Heart right ventricle (tissue), 16 donors: ENCODE measurements around the gene SCIN. TPM values are rescaled to one million over a fixed set of nuclear protein-coding genes. Genes with fewer than 3 reads are reported as not detected.

Experiments used
- ATAC-seq, 8 donors: fragments of 200-7000 bp; cut with Tn5 transposase; one replicate each; pipeline ENCODE4 v1.9.1; 2020; ENCODE audit warnings: mild to moderate bottlenecking in 8 of 8, moderate library complexity in 8 of 8, moderate number of reproducible peaks in 1 of 8
- DNase-seq, 2 donors: peaks; one replicate each; pipeline ENCODE4 v3.0.0-alpha.2; 2020
- H3K27ac ChIP-seq, 10 donors: fragments of 200-600 bp; sonication (generic) in 2 of 10; one replicate each; pipeline versions ENCODE4 v1.5.0 to v1.8.0; 2020 to 2022; ENCODE audit warnings: mild to moderate bottlenecking in 3 of 10
- H3K27me3 ChIP-seq, 7 donors: fragments of 200-600 bp; one replicate each; pipeline ENCODE4 v1.8.0; 2021 to 2022; ENCODE audit warnings: mild to moderate bottlenecking in 2 of 7
- H3K36me3 ChIP-seq, 9 donors: fragments of 200-600 bp; sonication (generic) in 1 of 9; one replicate each; pipeline versions ENCODE4 v1.5.0 to v1.8.0; 2020 to 2022; ENCODE audit warnings: mild to moderate bottlenecking in 2 of 9
- H3K4me1 ChIP-seq, 9 donors: fragments of 200-600 bp; sonication (generic) in 1 of 9; one replicate each; pipeline versions ENCODE4 v1.5.0 to v1.8.0; 2020 to 2022; ENCODE audit warnings: mild to moderate bottlenecking in 4 of 9
- H3K4me3 ChIP-seq, 10 donors: fragments of 200-600 bp; sonication (generic) in 2 of 10; one replicate each; pipeline versions ENCODE4 v1.5.0 to v1.8.0; 2020 to 2022; ENCODE audit warnings: mild to moderate bottlenecking in 7 of 10, moderate library complexity in 2 of 10
- H3K9me3 ChIP-seq, 11 donors: fragments of 200-600 bp in 10 of 11; sonication (generic) in 2 of 11; one replicate each; pipeline versions ENCODE4 v1.5.0 to v1.8.0; 2013 to 2022; ENCODE audit warnings: mild to moderate bottlenecking in 2 of 11, control low read depth in 1 of 11, moderate library complexity in 1 of 11
- WGBS, 2 donors: extraction: QIAGEN DNeasy Blood & Tissue Kit; methylation state at CpG; one replicate each; pipeline ENCODE4 v1.1.7; 2013; ENCODE audit warnings: inconsistent platforms in 1 of 2; 5-methylcytosine and 5-hydroxymethylcytosine counted together
- intact Hi-C, 10 donors: fragments of 100-400 bp; cut with DNase I; formaldehyde crosslinking; loops; one replicate each; pipeline versions ENCODE4 v1.11.1 to v1.14.2; 2022
- polyA plus RNA-seq, 2 donors: library from polyadenylated mRNA; stranded (reverse); fragments of 200-250 nt; gene quantifications; one replicate each; pipeline ENCODE4 v1.2.3, GENCODE V29; 2013
- total RNA-seq, 10 donors: library from RNA; stranded (reverse); fragmentation: NEBNext Ultra II Directional in 3 of 10; extraction: Animal tissue kit (Norgen Biotek cat#: 25700) in 3 of 10; gene quantifications; one replicate each; pipeline versions ENCODE4 v1.2.1 to v1.2.4, GENCODE V29; 2021 to 2023
- TF ChIP-seq, protein P1 (sequence below), 9 donors: fragments of 200-600 bp; sonication (generic) in 2 of 9; IDR thresholded peaks; one replicate each; pipeline versions ENCODE4 v1.5.0 to v1.8.0; 2021 to 2022; ENCODE audit warnings: antibody characterized with exemption in 9 of 9, mild to moderate bottlenecking in 5 of 9, moderate library complexity in 1 of 9
- donor health status: Arrhythmogenic right ventricular cardiomyopathy.
- donor health status: ischemic (EF 13 %, LVEDD 7.1; RV severe dilation, severe dysfunction).
- donor health status: healthy with polysubstance abuse.
- donor health status: DM: no; HTN: yes; CAD: no.
- donor health status: DM: no; HTN: no; CAD: no.
- donor health status: ischemic (EF 25% LVEDD 6.9; RV normal size, moderate dysfunction).
- donor health status: ischemic (EF 25% LVEDD 5.7; RV mildly dilated, moderate dysfunction).
- donor health status: healthy.
- donor health status: DM: yes; HTN: yes; CAD: no.
- donor health status: Ischemic cardiomyopathy.
- donor health status: ischemic (EF 35%, LVEDD 5.7; RV mildly dilated, moderate dysfunction).
- donor health status: nonischemic (EF 11% LVEDD 7.7; RV severe dilation, severe dysfunction).
- donor health status: DM: yes; HTN: yes; CAD: no.
- donor health status: PGD.
- donor health status: ischemic (EF 29% LVEDD 5.4; RV normal size, mild dysfunction).
- donor health status: nonischemic (EF 23%, LVEDD 6.1; RV moderate dilation, normal function).

Gene SCIN
- total and polyA plus RNA-seq, 12 donors, result 0.01 to 1.5 (median 0.32) TPM; not detected in 3

DNA sequence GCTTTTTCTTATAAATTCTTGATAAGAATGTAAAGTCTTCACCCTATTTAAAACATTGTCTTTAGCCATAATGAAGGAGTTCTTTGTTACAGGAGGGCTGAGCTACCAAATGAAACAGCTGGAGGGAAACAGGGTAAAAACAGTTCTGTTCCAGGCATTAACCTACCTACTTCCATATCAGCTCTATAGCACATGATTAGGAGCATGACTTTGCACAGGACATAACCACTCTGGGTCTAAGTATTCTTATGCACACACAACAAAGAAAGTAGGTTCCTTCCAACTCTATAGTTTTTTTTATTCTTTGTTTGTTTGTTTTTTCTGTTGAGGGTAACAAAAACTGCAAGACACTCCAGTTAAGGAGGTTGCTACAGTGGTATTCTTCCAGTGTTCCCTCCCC lies 52.7 kb downstream of the SCIN start:
- Histone ChIP-seq H3K4me1 (peaks cover 0 to 9% (median 0%) of the 10 kb centered on the region in 9 donors), H3K9me3 (no peaks in the 10 kb centered on the region), H3K4me3 (no peak overlapping the region), H3K27ac (no peak overlapping the region), H3K36me3 (no peaks in the 10 kb centered on the region), H3K27me3 (no peaks in the 10 kb centered on the region)
- DNase-seq, result no peak
- intact Hi-C loops, result loop anchor here in 8 of 10 donors (5.0 to 10.0 kb wide), 5 partner anchors 88 to 108 kb away; no protein-coding TSS in a partner anchor
- TF ChIP-seq, protein P1, sequence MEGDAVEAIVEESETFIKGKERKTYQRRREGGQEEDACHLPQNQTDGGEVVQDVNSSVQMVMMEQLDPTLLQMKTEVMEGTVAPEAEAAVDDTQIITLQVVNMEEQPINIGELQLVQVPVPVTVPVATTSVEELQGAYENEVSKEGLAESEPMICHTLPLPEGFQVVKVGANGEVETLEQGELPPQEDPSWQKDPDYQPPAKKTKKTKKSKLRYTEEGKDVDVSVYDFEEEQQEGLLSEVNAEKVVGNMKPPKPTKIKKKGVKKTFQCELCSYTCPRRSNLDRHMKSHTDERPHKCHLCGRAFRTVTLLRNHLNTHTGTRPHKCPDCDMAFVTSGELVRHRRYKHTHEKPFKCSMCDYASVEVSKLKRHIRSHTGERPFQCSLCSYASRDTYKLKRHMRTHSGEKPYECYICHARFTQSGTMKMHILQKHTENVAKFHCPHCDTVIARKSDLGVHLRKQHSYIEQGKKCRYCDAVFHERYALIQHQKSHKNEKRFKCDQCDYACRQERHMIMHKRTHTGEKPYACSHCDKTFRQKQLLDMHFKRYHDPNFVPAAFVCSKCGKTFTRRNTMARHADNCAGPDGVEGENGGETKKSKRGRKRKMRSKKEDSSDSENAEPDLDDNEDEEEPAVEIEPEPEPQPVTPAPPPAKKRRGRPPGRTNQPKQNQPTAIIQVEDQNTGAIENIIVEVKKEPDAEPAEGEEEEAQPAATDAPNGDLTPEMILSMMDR (IDR thresholded peaks at IDR 0.05), result no peak
- no peak for ATAC-seq

DNA sequence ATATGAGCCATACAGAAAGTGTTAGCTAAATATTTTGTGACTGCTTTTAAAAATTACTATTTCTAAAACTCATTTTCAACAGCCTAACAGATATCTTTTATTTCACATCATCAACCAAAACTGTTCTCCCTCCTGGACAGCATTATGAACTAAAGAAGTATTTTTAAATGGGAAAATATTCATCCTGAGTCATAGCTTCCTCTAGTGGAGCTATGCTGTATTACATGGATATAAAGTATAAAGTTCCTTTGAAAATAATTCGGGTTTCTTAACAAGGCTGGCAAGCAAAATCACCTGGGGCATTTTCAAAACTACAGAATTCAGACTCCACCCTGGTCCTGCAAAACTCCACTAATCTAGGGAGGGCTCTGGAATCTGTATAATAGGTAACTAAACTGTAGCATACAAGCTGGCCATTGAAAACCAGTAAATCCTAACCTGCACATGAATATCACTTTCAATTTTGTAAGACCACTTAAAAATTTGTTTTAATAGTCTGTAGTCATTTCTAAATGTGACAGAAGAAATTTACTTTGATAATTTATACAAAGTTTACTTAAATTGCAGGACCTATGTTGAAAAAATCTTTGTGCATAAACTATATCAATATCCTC lies 53.5 kb downstream of the SCIN start:
- no peaks in the 10 kb centered on the region for H3K36me3 ChIP-seq
- intact Hi-C loops, result loop anchor here in 9 of 10 donors (2.0 to 10.0 kb wide), 6 partner anchors 89 to 109 kb away; no protein-coding TSS in a partner anchor
- no peaks in the 10 kb centered on the region for H3K9me3 ChIP-seq
- H3K4me1 ChIP-seq, result peaks cover 0 to 9% (median 0%) of the 10 kb centered on the region in 9 donors
- 27 to 34% methylated on average over 1 of the region's 1 CpG for WGBS, 2 donors
- no peak overlapping the region for H3K27ac ChIP-seq
- TF ChIP-seq, protein P1 (IDR thresholded peaks at IDR 0.05), result peak; percentile 35 to 74 (median 72)
- no peak for DNase-seq
- no peak for ATAC-seq
- no peak overlapping the region for H3K4me3 ChIP-seq
- no peaks in the 10 kb centered on the region for H3K27me3 ChIP-seq

DNA sequence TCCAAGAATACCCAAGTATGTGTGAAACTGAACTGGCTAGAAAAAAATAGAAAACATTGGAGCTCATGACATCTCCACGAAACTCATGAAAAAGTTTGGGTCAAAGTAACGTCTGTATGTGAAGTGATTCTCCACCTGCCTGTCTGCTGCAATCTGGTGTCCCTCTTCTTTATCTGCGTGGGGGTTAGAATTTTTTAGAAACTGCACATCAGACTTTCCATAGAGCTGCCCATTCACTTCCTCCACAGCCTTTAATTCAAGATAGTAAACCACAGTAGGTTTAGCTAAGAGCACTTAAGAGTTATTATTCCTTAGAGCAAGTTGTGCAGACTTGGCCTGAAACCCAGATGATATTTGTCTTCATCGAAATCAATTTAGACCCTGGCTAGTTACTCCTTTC lies 55.3 kb downstream of the SCIN start:
- intact Hi-C loops, result loop anchor here in 5 of 10 donors (2.0 to 10.0 kb wide), 4 partner anchors 91 to 111 kb away; no protein-coding TSS in a partner anchor
- TF ChIP-seq, protein P1 (IDR thresholded peaks at IDR 0.05), result no peak
- ATAC-seq (peak in 2 of 8 donors; percentile 54 to 56), DNase-seq (no peak)
- H3K27ac ChIP-seq, result no peak overlapping the region
- no peaks in the 10 kb centered on the region for H3K9me3 ChIP-seq
- no peaks in the 10 kb centered on the region for H3K36me3 ChIP-seq
- 34 to 47% methylated on average over 4 of the region's 4 CpGs for WGBS, 2 donors
- H3K4me1 ChIP-seq, result peaks cover 0 to 9% (median 0%) of the 10 kb centered on the region in 9 donors
- H3K4me3 ChIP-seq, result no peak overlapping the region
- H3K27me3 ChIP-seq, result no peaks in the 10 kb centered on the region

DNA sequence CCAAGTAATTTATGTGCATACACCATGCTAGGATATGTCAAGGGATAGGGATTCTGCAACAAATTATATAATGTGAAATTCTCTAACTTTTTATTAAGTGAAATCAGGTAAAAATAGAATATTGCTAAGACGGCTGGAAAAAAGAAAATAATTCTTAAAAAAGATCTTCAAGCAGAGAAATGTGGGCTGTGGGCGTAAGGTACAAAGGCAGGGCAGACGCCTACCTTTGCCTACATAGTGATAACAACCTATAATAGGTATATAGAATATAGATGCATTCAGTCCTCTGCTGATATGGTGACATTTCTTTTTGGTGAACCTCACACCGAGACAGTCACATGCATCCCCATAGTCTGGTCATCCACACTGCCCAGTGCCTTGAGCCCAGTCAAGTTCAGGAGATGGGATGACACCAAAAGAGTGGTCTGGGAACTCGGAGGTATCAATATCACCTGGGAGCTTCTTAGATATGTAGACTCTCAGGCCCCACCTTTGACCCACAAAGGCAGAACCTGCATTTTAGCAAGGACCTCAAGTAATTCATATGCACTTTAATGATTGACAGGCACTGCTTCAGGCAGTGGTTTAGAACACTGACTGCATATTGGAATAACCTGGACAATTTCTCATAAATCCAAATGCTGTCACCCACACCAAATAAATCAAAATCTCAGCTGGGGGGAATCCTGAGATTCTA lies 59.4 kb downstream of the SCIN start:
- no peak for ATAC-seq
- 90 to 91% methylated on average over 5 of the region's 5 CpGs for WGBS, 2 donors
- Histone ChIP-seq H3K27me3 (no peaks in the 10 kb centered on the region), H3K4me1 (no peaks in the 10 kb centered on the region), H3K4me3 (no peak overlapping the region), H3K9me3 (no peaks in the 10 kb centered on the region), H3K36me3 (no peaks in the 10 kb centered on the region), H3K27ac (no peak overlapping the region)
- TF ChIP-seq, protein P1 (IDR thresholded peaks at IDR 0.05), result no peak
- DNase-seq, result no peak
- intact Hi-C loops, result loop anchor here in 5 of 10 donors (10.0 kb wide), 4 partner anchors 95 to 635 kb away; no protein-coding TSS in a partner anchor
